Measurements from ENCODE around the gene PVALB.

PVALB gene

DNA sequence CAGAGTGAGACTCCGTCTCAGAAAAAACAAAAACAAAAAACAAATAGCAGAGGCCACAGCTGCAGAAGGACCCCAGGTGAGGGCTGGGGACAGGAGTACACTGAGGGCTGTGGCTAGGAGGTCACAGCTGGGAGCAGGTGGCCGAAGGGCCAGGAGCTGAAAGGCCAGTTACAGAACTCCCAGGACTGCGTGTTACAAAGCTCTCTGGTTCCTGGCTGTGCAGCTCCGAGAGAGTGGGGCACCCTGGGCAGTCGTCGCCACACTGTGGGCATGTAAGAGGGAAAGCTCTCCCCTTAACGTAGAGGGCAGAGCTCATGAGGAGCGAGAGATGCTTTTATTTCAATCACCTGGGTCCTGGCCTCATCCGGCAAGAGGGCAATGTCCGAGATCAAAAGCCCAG, 33.8 kb upstream of the PVALB start:
- TF ChIP-seq REST (IDR thresholded peaks at IDR 0.05; ENCODE audit: low read depth) (no peak), YY1 (IDR thresholded peaks at IDR 0.05; ENCODE audit: low read depth) (no peak), RAD21 (IDR thresholded peaks at IDR 0.05; ENCODE audit: low read depth) (no peak), TCF12 (IDR thresholded peaks at IDR 0.05; ENCODE audit: low read depth) (no peak), NFIC (IDR thresholded peaks at IDR 0.05) (no peak), USF1 (IDR thresholded peaks at IDR 0.05) (no peak), TEAD4 (IDR thresholded peaks at IDR 0.05) (no peak), EP300 (IDR thresholded peaks at IDR 0.05; ENCODE audit: borderline replicate concordance) (no peak), CREB1 (IDR thresholded peaks at IDR 0.05; ENCODE audit: low read depth) (no peak)

DNA sequence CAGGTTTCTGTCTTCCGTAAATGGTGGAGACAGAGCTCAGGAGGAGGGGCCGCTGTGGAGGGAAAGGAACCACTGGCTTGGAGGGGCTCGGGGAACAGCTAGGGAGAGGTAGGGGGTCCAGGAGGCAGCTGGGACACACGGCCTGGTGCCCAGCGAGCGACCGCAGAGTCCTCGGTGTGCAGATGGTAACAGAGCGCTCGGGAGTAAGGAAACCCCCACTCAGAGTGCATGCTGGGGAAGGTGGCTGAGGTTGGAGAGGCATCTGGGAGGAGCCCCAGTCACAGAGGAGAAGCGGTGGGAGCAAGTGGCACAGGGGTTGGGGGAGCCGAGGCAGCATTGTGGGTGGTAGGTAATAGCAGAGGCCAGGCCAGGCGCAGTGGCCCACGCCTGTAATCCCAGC, 33.2 kb upstream of the PVALB start:
- TF ChIP-seq REST (IDR thresholded peaks at IDR 0.05; ENCODE audit: low read depth) (no peak), EGR1 (IDR thresholded peaks at IDR 0.05) (no peak), USF1 (IDR thresholded peaks at IDR 0.05) (no peak), TAF1 (IDR thresholded peaks at IDR 0.05; ENCODE audit: low read depth) (no peak)

DNA sequence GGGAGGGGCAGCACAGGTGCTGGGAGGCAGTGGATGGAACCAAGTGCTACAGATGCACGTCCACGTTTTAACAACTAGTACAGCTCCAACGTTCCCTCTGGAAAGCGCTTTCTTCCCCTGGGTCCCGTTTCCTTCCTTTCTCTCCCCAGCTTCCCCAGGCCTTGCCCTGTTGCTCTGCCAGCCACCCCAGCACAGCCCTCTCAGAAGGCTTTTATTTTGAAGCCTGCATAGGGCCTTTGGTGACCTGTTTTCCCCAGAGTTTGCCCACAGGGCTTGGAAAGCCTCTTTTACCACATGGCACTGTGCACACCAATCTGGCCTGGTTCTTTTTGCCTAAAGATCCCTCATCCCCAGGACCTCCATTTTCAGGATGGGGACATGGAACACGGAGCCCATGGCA, 30.1 kb upstream of the PVALB start:
- no peak for TF ChIP-seq REST (IDR thresholded peaks at IDR 0.05; ENCODE audit: low read depth)
- TF ChIP-seq RAD21 (IDR thresholded peaks at IDR 0.05; ENCODE audit: low read depth): no peak
- no peak for TF ChIP-seq TAF1 (IDR thresholded peaks at IDR 0.05; ENCODE audit: low read depth)
- no peak for TF ChIP-seq MAX (IDR thresholded peaks at IDR 0.05)
- no peak for TF ChIP-seq FOXM1 (IDR thresholded peaks at IDR 0.05; ENCODE audit: borderline replicate concordance, low read depth)
- no peak for TF ChIP-seq CREB1 (IDR thresholded peaks at IDR 0.05; ENCODE audit: low read depth)

GRCh38 chr22:36846271-36846670, 29.4 kb upstream of the PVALB start:
- TF ChIP-seq EP300 (IDR thresholded peaks at IDR 0.05; ENCODE audit: borderline replicate concordance): no peak
- no peak for TF ChIP-seq CEBPB (IDR thresholded peaks at IDR 0.05)
- no peak for TF ChIP-seq FOXM1 (IDR thresholded peaks at IDR 0.05; ENCODE audit: borderline replicate concordance, low read depth)
- TF ChIP-seq ZBTB7A (IDR thresholded peaks at IDR 0.05; ENCODE audit: low read depth): no peak
- no peak for TF ChIP-seq TCF12 (IDR thresholded peaks at IDR 0.05; ENCODE audit: low read depth)
- TF ChIP-seq CREB1 (IDR thresholded peaks at IDR 0.05; ENCODE audit: low read depth): no peak
- TF ChIP-seq NFIC (IDR thresholded peaks at IDR 0.05): no peak
- no peak for TF ChIP-seq USF1 (IDR thresholded peaks at IDR 0.05)
- TF ChIP-seq REST (IDR thresholded peaks at IDR 0.05; ENCODE audit: low read depth): no peak
- TF ChIP-seq EGR1 (IDR thresholded peaks at IDR 0.05): no peak
- no peak for TF ChIP-seq YY1 (IDR thresholded peaks at IDR 0.05; ENCODE audit: low read depth)
- no peak for TF ChIP-seq TEAD4 (IDR thresholded peaks at IDR 0.05)
- no peak for TF ChIP-seq MAX (IDR thresholded peaks at IDR 0.05)
- TF ChIP-seq TAF1 (IDR thresholded peaks at IDR 0.05; ENCODE audit: low read depth): no peak
- no peak for TF ChIP-seq RAD21 (IDR thresholded peaks at IDR 0.05; ENCODE audit: low read depth)

All from Ishikawa (cell line).